DOHH2 (cell line): ENCODE data around the gene CYP2A7.
"Not testable (repeated sequence)": the region's sequence is repeated elsewhere in the genome, so short reads cannot be mapped to it uniquely, and the experiment has no call there.

ENCODE experiments used
- H3F3A ChIP-seq: fragments of 200-600 bp; sonication (generic), shearing (Covaris generic); 2 replicates; pipeline ENCODE4 v1.6.0; 2016; ENCODE audit warnings: antibody characterized with exemption, mild to moderate bottlenecking; ENCODE audit not compliant: control insufficient read depth, insufficient read depth
- H3K27ac ChIP-seq: fragments of 200-600 bp; sonication (generic); 2 replicates; pipeline ENCODE4 v1.5.1; 2014; ENCODE audit warnings: low read depth, mild to moderate bottlenecking, low read length, moderate library complexity
- H3K27me3 ChIP-seq: fragments of 200-600 bp; sonication (generic); 2 replicates; pipeline ENCODE4 v1.6.1; 2014; ENCODE audit warnings: mild to moderate bottlenecking, low read length, mixed read lengths; ENCODE audit not compliant: control insufficient read depth
- H3K36me3 ChIP-seq: fragments of 200-600 bp; sonication (generic); 2 replicates; pipeline ENCODE4 v1.6.1; 2014; ENCODE audit warnings: mild to moderate bottlenecking, low read length, moderate library complexity, mixed read lengths; ENCODE audit not compliant: control insufficient read depth
- H3K4me1 ChIP-seq: fragments of 200-600 bp; sonication (generic); 2 replicates; pipeline ENCODE4 v1.6.1; 2014; ENCODE audit warnings: mild to moderate bottlenecking, low read length, mixed read lengths; ENCODE audit not compliant: control insufficient read depth
- H3K4me2 ChIP-seq: fragments of 200-600 bp; sonication (generic); 2 replicates; pipeline ENCODE4 v1.6.0; 2014; ENCODE audit warnings: mild to moderate bottlenecking, low read length, moderate library complexity
- H3K4me3 ChIP-seq: fragments of 200-600 bp; sonication (generic); 2 replicates; pipeline ENCODE4 v1.5.1; 2014; ENCODE audit warnings: mild to moderate bottlenecking, low read length, mixed read lengths
- H3K79me2 ChIP-seq: fragments of 200-600 bp; sonication (generic); 2 replicates; pipeline ENCODE4 v1.6.1; 2014; ENCODE audit warnings: mild to moderate bottlenecking, low read length, mixed read lengths; ENCODE audit not compliant: control insufficient read depth
- H3K9me2 ChIP-seq: fragments of 200-600 bp; sonication (generic); replicated peaks from 2 replicates; pipeline ENCODE4 v1.6.1; 2014; ENCODE audit warnings: mild to moderate bottlenecking, low read length, mixed read lengths; ENCODE audit not compliant: control insufficient read depth
- H3K9me3 ChIP-seq: fragments of 200-600 bp; sonication (generic); 2 replicates; pipeline ENCODE4 v1.6.1; 2014; ENCODE audit warnings: antibody characterized with exemption, low read length, mixed read lengths; ENCODE audit not compliant: control insufficient read depth, insufficient read depth
- H4K20me1 ChIP-seq: fragments of 200-600 bp; sonication (generic); 2 replicates; pipeline ENCODE4 v1.6.0; 2014; ENCODE audit warnings: low read depth, mild to moderate bottlenecking, antibody characterized with exemption, low read length, moderate library complexity; ENCODE audit not compliant: control insufficient read depth, insufficient read depth
- EZH2phosphoT487 ChIP-seq: fragments of 200-600 bp; sonication (generic); IDR thresholded peaks from 2 replicates; pipeline ENCODE4 v1.6.1; 2017; ENCODE audit warnings: borderline replicate concordance, mild to moderate bottlenecking, antibody characterized with exemption, low read length, moderate library complexity, mixed read lengths
- TF ChIP-seq, protein P1 (sequence below): fragments of 200-600 bp; sonication (generic); IDR thresholded peaks from one replicate; pipeline ENCODE4 v1.5.1; 2014; ENCODE audit warnings: antibody characterized with exemption, mild to moderate bottlenecking, low read depth, low read length; ENCODE audit not compliant: poor library complexity, severe bottlenecking

CYP2A7 gene

DNA sequence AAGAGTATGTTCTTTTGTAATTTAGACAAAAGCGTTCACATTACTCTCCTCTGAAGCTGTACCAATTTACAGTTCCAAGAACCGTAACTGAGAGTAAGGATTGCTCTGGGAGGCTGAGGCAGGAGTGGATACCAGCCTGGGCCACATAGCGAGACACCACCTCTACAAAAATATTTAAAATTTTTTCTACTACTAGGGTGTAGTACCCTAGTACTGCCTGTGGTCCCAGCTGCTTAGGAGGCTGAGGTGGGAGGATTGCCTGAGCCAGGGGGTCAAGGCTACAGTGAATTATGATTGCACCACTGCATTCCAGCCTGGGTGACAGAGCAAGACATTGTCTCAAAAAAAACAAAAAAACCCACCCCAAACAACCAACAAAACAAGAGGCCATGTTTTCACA is 19.7 kb downstream of the CYP2A7 start:
- H3K9me3 ChIP-seq = no peaks in the 10 kb centered on the region

DNA sequence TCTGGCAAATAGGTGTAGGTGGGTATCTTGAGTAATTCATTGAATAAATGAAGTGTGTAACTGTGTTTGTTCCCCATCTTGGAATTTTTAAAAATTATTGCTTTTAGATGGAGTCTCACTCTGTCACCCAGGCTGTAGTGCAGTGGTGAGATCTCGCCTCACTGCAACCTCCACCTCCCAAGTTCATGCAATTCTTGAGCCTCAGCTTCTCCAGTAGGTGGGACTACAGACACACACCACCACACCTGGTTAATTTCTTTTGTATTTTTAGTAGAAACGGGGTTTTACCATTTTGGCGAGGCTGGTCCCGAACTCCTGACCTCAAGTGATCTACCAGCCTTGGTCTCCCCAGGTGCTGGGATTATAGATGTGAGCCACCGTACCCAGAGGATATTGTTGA is 23.9 kb downstream of the CYP2A7 start:
- no peaks in the 10 kb centered on the region for H3K9me3 ChIP-seq
- no peaks in the 10 kb centered on the region for H3F3A ChIP-seq
- no peaks in the 10 kb centered on the region for H3K4me1 ChIP-seq
- H3K4me3 ChIP-seq = no peak overlapping the region
- H3K4me2 ChIP-seq = no peak overlapping the region
- no peaks in the 10 kb centered on the region for H3K36me3 ChIP-seq
- H3K27ac ChIP-seq = no peak overlapping the region
- H3K9me2 ChIP-seq = no peaks in the 10 kb centered on the region
- H4K20me1 ChIP-seq = no peaks in the 10 kb centered on the region
- H3K27me3 ChIP-seq = peaks cover 14% of the 10 kb centered on the region
- H3K79me2 ChIP-seq = no peaks in the 10 kb centered on the region
- TF ChIP-seq, protein P1, sequence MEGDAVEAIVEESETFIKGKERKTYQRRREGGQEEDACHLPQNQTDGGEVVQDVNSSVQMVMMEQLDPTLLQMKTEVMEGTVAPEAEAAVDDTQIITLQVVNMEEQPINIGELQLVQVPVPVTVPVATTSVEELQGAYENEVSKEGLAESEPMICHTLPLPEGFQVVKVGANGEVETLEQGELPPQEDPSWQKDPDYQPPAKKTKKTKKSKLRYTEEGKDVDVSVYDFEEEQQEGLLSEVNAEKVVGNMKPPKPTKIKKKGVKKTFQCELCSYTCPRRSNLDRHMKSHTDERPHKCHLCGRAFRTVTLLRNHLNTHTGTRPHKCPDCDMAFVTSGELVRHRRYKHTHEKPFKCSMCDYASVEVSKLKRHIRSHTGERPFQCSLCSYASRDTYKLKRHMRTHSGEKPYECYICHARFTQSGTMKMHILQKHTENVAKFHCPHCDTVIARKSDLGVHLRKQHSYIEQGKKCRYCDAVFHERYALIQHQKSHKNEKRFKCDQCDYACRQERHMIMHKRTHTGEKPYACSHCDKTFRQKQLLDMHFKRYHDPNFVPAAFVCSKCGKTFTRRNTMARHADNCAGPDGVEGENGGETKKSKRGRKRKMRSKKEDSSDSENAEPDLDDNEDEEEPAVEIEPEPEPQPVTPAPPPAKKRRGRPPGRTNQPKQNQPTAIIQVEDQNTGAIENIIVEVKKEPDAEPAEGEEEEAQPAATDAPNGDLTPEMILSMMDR = no peak
- TF ChIP-seq EZH2phosphoT487 = no peak

More for the DNA sequence above, 19.7 kb downstream of the CYP2A7 start:
- Histone ChIP-seq H4K20me1 (no peaks in the 10 kb centered on the region), H3K4me3 (no peak overlapping the region), H3F3A (no peaks in the 10 kb centered on the region), H3K27me3 (peaks cover 14% of the 10 kb centered on the region), H3K79me2 (no peaks in the 10 kb centered on the region), H3K9me2 (no peaks in the 10 kb centered on the region), H3K4me2 (no peak overlapping the region), H3K36me3 (no peaks in the 10 kb centered on the region), H3K27ac (no peak overlapping the region), H3K4me1 (no peaks in the 10 kb centered on the region)
- TF ChIP-seq EZH2phosphoT487 = no peak
- TF ChIP-seq, protein P1 = no peak

DNA sequence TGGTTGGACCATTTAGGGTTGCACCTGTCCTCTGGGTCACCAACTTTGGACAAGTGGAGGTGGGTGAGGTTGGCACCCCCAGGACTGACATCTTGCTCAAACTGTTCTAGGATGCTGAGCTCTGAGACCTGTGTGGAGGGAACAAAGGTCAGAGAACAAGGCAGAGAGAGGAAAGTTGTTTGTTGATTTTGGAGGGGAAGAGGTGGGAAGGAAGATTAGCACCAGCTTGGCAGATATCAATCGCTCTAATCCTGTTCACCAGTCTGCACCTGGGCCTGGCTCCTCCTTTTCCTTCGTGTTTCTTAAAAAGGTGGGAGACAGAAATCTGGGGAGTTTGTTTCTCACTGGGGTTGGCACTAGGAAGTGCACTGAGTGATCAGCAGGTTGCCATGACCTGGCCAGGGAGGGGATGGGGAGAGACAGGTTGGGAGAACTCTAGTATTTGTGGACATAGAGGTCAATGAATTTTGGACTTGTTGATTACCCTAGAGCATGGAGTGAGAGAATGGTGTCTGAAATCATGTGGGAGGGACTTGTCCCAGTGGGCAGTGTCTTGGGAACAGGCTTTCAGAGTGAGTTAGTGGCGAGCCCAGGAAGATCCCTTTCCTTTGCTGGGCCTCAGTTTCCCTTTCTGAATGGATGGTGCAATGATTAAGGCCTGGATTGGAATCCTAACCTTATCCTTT is 29.4 kb downstream of the CYP2A7 start:
- not testable (repeated sequence) for H3K27ac ChIP-seq

DNA sequence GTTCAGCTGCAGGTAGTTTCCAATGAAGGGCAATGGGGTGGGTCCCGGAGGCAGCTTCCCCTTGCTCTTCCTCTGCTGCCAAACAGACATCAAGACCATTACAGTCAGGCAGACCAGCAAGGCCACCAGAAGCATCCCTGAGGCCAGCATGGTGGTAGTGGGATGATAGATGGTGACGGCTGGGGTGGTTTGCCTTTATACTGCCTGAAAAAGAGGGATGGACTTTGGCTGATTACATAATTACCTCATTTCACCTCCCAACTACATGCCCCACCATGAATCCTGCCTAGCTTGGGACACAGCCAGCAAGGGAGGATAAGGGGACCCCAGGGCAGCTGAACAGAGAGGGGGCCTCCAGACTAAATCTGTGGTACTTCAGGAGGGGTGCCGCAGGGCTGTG is 31.8 kb downstream of the CYP2A7 start, which contains the start of gene CYP2A6:
Gene CYP2A6, minus strand, starts transcription at position 171 of the 400 bp plus-strand sequence. Its CDS starts 21 bp downstream, at position 150.
- H3F3A ChIP-seq, H3K27ac ChIP-seq, H3K27me3 ChIP-seq, H3K4me3 ChIP-seq, H3K4me2 ChIP-seq, H3K9me2 ChIP-seq, H3K4me1 ChIP-seq, H3K9me3 ChIP-seq, H3K36me3 ChIP-seq, H4K20me1 ChIP-seq, H3K79me2 ChIP-seq: not testable (repeated sequence)

More for the DNA sequence above, 29.4 kb downstream of the CYP2A7 start:
- H3K79me2 ChIP-seq, H3K36me3 ChIP-seq, H3K9me3 ChIP-seq, H3K4me3 ChIP-seq, H3K4me1 ChIP-seq, H3K9me2 ChIP-seq, H3K4me2 ChIP-seq, H3K27me3 ChIP-seq, H3F3A ChIP-seq, H4K20me1 ChIP-seq: not testable (repeated sequence)

DNA sequence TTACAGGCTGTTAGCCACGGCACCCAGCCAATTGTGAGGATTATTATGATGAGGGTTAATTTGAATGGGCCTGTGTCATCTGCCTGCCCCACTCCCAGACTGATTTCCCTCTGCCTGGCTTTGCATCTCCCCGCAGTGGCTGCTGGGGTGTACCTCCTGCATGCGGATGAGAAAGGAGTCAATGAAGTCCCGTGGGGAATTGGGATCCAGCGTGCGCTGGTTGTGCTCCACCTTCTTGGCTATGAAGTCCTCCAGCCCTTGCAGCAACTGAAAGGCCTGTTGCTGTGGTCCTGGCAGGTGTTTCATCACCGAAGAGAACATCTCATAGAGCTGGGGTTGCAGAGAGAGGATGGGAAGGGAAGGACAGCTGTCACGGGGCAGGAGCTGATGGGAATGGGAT is 35.3 kb downstream of the CYP2A7 start:
- not testable (repeated sequence) for H3K27me3 ChIP-seq, H3K4me2 ChIP-seq, H3K4me3 ChIP-seq, H3K27ac ChIP-seq, H3F3A ChIP-seq, H3K79me2 ChIP-seq, H3K9me2 ChIP-seq, H3K36me3 ChIP-seq, H3K9me3 ChIP-seq, H3K4me1 ChIP-seq, H4K20me1 ChIP-seq

DNA sequence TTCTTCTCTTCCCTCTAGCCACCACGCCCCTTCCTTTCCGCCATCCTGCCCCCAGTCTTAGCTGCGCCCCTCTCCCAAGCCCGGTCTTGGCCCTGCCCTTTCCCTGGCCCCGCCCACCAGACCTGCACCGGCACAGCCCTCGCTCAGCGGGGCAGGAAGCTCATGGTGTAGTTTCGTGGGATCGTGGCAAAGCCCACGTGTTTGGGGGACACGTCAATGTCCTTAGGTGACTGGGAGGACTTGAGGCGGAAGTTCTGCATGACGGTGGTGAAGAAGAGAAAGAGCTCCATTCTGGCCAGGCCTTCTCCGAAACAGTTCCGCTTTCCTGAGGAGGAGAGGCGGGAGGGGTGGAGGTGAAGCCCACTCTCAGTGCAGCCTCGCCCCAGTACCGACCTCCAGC is 38.4 kb downstream of the CYP2A7 start:
- not testable (repeated sequence) for H3F3A ChIP-seq, H4K20me1 ChIP-seq, H3K79me2 ChIP-seq, H3K27ac ChIP-seq, H3K9me3 ChIP-seq, H3K9me2 ChIP-seq, H3K36me3 ChIP-seq, H3K4me1 ChIP-seq, H3K27me3 ChIP-seq
- peak overlapping the region; percentile 52 for H3K4me2 ChIP-seq
- H3K4me3 ChIP-seq = peak overlapping the region; percentile 52
